VCaP (cell line): Measurements from ENCODE around the gene MED12L.
"Not testable (repeated sequence)": the region's sequence is repeated elsewhere in the genome, so short reads cannot be mapped to it uniquely, and the experiment has no call there.

Experiments
- H3K27ac ChIP-seq: fragments of 450-650 bp; 2 replicates; pipeline ENCODE4 v1.5.1; 2017
- TF ChIP-seq, protein P1 (sequence below): fragments of 450-650 bp; conservative IDR thresholded peaks from 2 replicates; pipeline ENCODE4 v1.5.1; 2017; ENCODE audit warnings: mild to moderate bottlenecking, moderate library complexity

MED12L gene

DNA sequence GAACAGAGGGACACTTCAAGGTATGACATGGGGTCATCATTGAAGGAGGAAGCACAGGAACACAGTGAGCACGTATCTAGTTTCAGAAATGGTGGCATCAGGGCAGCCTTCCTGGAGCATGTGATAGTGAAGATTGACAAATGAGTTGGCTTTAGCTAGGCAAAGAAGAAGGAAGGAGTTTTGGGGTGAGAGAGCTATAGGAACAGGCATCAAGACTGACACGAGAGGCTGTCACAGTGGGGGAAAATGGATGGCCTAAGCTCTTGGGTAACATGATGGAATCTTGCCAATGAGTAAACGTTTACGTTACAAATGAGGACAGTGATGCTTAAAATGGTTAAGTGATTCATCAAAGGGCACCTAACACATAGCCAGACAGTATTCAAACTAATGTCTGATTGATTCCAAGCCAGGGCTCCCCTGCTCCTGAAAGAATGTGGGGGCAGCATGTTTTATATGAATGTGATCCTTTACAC lies 140.7 kb downstream of the MED12L start:
- TF ChIP-seq, protein P1, sequence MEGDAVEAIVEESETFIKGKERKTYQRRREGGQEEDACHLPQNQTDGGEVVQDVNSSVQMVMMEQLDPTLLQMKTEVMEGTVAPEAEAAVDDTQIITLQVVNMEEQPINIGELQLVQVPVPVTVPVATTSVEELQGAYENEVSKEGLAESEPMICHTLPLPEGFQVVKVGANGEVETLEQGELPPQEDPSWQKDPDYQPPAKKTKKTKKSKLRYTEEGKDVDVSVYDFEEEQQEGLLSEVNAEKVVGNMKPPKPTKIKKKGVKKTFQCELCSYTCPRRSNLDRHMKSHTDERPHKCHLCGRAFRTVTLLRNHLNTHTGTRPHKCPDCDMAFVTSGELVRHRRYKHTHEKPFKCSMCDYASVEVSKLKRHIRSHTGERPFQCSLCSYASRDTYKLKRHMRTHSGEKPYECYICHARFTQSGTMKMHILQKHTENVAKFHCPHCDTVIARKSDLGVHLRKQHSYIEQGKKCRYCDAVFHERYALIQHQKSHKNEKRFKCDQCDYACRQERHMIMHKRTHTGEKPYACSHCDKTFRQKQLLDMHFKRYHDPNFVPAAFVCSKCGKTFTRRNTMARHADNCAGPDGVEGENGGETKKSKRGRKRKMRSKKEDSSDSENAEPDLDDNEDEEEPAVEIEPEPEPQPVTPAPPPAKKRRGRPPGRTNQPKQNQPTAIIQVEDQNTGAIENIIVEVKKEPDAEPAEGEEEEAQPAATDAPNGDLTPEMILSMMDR = no peak
- H3K27ac ChIP-seq = no peak overlapping the region

DNA sequence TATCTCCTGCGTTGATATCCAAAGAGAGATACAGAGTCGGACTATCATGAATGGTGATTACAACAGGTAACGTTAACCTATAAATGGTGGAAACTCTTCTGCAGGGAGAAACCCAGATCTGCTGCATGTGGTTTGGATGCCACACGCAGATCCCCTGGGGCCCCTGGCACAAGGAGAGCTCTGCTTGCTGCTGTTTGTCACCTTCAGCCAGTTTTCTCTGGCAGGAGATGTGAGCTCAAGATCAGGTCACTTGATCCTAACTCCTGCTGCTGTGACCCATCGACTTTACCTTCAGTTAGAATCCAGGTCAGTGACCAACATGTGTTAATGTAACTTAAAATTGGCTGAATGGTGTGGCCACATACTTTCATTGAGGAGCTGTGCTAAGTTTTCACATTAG lies 141.4 kb downstream of the MED12L start:
- TF ChIP-seq, protein P1 = no peak
- H3K27ac ChIP-seq = no peak overlapping the region

DNA sequence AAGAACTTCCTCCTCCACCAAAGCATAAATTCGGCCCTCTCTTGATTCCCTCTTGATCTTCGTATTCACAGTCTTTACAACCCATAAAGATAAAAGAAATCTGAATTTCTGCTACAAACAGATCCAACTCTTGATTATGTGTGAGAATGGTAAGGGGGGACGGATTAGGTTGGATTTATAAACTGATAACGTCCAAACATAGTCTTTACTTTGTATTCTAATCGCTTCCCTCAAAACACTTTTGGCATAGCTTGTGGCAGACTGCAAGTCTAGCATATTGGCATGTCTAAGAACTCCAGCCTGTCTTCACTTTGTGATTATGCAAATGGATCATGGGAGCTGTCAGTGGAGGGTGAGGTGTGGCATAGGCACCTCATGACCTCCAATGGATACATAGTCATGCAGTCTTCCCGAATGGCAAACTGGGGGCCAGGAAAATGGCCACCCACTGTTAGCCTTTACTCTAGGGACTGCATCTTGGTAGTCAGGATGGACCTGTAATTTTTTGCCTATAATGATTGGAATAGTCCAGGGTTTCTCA lies 141.9 kb downstream of the MED12L start:
- H3K27ac ChIP-seq = no peak overlapping the region

DNA sequence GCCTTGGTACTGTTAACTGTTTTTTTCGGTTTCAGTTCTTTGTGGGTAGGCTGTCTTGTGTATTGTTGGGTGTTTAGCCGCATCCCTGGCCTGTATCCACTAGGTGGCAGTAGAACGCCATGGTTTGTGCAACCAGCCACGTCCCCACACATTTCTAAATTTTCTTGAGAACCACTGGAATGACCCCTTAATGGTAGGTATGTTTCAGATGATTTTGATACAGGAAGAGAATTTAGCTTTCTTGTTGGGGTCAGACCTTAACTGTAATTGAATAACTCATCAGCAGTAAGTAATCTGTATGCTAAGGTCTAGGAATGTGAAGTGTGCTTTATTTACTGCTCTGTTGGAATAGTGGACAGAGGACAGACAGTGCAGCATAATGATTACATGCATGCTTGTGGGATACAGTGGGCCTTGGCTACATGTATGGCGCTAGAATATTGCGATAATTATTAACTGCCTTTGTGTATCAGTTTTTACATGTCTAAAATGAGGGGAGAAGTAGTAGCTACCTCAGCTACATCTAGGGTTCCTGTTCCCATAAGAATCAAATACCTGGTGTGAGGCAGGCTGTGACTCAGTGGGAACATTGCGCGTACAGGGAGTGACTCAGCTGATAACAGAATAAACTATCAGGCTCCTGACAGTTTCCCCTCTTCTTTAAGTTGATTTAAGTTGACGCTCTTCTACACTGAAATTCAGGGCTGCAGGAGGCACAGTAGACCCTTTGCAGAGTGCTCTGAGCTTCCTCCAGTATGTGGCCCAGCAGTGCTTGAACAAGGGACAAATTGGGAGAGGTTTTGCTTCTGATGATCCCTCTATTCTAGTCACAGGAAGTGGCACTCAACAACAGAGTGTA lies 142.6 kb downstream of the MED12L start:
- no peak overlapping the region for H3K27ac ChIP-seq
- TF ChIP-seq, protein P1 = peak; percentile 91

More for the DNA sequence above, 141.9 kb downstream of the MED12L start:
- TF ChIP-seq, protein P1 = no peak

DNA sequence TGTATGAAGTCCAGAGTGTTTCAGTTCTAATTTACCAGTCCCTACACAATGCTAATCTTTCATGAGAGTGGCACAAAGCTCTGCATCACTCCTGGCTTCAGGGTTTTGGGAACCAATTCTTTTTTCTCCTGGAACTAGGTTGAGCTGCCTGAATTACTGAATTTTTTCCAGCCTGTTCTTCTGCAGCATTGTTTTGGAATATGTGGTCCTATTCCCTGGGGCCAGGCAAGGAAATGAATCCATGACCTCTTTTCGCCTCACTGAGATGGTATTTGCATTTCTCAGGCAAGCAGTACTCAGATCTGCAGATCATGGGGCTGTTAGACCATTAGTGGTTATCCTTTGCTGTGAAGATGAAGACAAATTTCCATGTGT lies 143.2 kb downstream of the MED12L start:
- H3K27ac ChIP-seq = no peak overlapping the region
- TF ChIP-seq, protein P1 = no peak

DNA sequence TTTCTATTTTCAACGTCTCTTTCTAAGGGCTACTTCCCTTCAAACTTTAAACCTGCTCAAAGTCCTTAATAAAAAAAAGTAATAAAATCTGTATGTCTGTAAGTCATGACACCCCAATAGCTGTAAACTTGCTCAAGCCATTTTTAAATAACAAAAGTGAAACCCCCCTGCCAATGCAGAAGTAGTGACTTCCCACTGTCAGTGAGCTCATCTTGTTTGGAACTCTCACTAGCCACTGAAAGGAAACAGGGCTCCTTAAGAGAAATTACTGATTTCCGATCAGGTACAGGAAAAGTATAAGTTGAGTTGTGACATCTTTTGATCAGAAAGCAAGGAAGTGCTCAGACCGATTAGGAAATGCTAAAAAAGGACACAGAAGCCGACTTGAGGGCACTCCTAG lies 145.2 kb downstream of the MED12L start:
- TF ChIP-seq, protein P1 = no peak
- no peak overlapping the region for H3K27ac ChIP-seq

DNA sequence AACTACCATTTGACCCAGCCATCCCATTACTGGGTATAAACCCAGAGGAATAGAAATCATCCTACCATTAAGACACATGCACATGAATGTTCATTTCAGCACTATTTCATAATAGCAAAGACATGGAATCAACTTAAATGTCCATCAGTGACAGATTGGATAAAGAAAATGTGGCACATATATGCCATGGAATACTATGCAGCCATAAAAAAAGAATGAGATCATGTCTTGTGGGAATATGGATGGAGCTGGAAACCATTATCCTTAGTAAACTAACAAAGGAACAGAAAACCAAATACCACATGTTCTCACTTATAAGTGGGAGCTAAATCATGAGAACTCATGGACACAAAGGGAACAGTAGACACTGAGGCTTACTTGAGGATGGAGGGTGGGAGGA lies 146.9 kb downstream of the MED12L start:
- not testable (repeated sequence) for H3K27ac ChIP-seq

DNA sequence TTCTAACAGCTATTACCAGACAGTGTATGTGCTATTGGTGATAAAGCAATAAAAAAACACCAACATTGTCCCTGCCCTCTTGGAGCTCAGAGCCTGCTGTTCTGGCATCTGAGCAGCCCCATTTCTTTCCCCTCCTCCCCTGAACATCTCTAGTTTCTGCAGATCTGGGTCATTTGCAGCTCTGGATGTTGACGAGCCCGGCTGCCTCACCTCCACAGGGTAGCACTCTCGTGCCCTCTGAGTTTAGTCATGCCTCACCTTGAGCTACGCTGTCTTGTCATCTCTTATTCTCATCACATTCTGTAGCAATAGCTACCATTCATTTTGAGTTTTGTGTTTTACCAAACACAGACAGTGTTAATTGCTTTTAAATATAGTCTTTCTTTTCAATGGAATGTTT lies 147.5 kb downstream of the MED12L start:
- TF ChIP-seq, protein P1 = no peak
- no peak overlapping the region for H3K27ac ChIP-seq
